NCI-H82 (cell line): ENCODE results near the gene ZNF581.

Experiments used
- DNase-seq: peaks from one replicate; lab custom pipeline; 2025; lab: John Stamatoyannopoulos, UW

Gene ZNF581

GRCh38 chr19:55611300-55611982, 32.0 kb upstream of the ZNF581 start:
- DNase-seq = no peak

GRCh38 chr19:55611983-55612645, 31.3 kb upstream of the ZNF581 start:
- no peak for DNase-seq

GRCh38 chr19:55613396-55613795, 30.1 kb upstream of the ZNF581 start:
- no peak for DNase-seq

- DNase-seq = no peak
These were observed 29.3 kb upstream of the ZNF581 start for GRCh38 chr19:55613930-55614710.

GRCh38 chr19:55614711-55615542, 28.5 kb upstream of the ZNF581 start:
- no peak for DNase-seq

- no peak for DNase-seq
These were observed 27.7 kb upstream of the ZNF581 start for GRCh38 chr19:55615543-55616394.

- no peak for DNase-seq
These were observed 27.0 kb upstream of the ZNF581 start for GRCh38 chr19:55616395-55616875.

GRCh38 chr19:55617426-55617825, 26.0 kb upstream of the ZNF581 start:
- DNase-seq = no peak

GRCh38 chr19:55618426-55618825, 25.0 kb upstream of the ZNF581 start:
- no peak for DNase-seq

GRCh38 chr19:55619286-55619685, 24.2 kb upstream of the ZNF581 start:
- DNase-seq = no peak

- DNase-seq = no peak
These were observed 22.8 kb upstream of the ZNF581 start for GRCh38 chr19:55620410-55621204.

- no peak for DNase-seq
These were observed 22.2 kb upstream of the ZNF581 start for GRCh38 chr19:55621205-55621672.

GRCh38 chr19:55621673-55622231, 21.7 kb upstream of the ZNF581 start:
- no peak for DNase-seq

- DNase-seq = no peak
These were observed 21.0 kb upstream of the ZNF581 start for GRCh38 chr19:55622242-55622969.

- no peak for DNase-seq
These were observed 20.3 kb upstream of the ZNF581 start for GRCh38 chr19:55623130-55623529.

- no peak for DNase-seq
These were observed 19.9 kb upstream of the ZNF581 start for GRCh38 chr19:55623561-55623960.

GRCh38 chr19:55624109-55625003, 19.1 kb upstream of the ZNF581 start, which contains the start of gene ZNF784:
Gene ZNF784 (minus strand): TSS chr19:55624566. CDS start chr19:55624561, 5 bp downstream.
- DNase-seq = peak; percentile 97

- DNase-seq = no peak
These were observed 18.5 kb upstream of the ZNF581 start for GRCh38 chr19:55625004-55625326.
